Activated CD4-positive, alpha-beta T cell treated with anti-CD3 and anti-CD28 coated beads, Interleukin-2, amount 50 U/mL, for 1 hour (primary cell): ENCODE results near the gene NHLRC4.

Experiments
- DNase-seq: peaks from one replicate; pipeline ENCODE4 v3.0.0-alpha.2; 2020

The NHLRC4 gene

DNA sequence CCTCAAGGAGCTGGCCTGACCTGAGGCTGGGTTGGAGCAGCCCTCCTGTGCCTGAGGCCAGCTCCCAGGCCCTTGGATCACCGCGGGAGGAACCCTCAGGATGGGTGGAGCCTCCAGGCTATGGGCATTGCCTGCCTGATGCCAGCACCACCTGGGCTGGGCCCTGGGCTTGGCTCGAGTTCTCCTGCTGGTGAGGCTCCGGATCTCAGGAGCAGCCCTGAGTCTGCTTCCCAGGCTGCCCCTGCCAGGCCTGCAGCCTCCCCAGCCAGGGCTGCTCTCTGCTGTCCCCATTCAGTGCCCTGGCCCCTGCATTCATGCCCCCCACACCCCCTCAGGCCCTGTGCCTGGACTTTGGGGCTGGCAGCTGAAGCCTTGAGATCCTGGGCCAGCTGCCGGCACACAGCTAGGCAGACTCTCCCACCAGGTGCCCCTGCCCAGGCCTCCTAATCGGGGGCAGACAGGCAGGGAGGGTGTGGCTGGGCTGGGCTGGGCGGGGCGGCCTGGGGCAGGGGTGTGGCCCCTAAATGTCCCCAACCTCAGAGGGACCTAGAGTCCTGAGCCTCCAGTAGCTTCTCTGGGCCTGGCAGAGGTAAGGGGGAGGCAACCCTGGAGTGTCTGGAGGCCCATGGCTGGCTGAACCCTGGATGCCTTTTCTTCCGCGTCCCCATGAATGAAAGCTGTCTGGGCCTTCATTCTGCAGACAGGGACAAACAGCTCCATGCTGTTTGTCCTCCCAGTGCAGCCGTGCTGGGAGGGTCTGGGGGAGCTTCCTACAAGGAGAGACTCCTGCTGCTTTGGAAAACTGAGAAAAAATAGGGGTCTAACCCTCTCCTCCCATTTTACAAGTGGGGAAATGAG is 1.8 kb downstream of the NHLRC4 start:
- DNase-seq: no peak

DNA sequence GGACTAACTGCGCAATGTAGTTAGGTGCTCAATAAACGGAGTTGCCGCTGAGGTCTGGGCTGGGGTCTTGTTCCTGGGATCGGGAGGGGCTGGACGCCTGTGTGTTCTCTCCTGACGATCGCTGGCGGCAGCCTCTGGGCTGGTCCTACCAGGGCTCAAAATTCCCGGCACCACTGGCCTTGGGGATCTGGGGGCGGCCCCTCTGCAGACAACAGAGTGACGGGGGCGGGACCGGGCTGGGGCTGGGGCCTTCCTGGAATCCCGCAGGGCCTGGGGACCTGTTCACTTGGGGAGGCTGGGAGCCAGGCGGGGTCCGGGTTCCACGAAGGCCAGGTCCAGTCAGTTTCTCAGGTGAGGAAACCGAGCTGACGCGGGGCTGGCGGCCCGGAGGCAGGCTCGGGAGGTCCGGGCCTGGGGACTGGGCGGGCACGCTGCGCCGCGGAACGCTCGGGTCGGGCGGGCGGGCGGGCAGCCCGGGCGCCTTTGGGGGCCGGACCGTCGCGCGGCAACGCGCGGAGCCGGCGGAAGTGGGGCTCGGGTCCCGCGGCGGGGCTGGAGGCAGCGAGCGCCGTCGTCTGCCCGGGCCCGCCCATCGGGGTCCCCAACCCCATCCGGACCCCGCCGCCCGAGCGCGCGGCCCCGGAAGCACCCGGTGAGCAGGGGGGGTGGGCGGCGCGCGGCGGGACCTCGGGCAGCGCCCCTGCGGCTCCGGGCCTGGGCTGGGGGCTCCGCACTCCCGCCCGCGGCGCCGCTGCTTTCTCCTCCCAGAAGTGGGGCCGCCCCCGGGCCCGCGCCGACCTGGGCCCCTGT is 2.8 kb downstream of the NHLRC4 start, which contains the start of gene PIGQ:
PIGQ (plus strand) TSS at position 524 of the 810 bp plus-strand sequence. CDS start 4,107 bp downstream, outside the sequence.
- DNase-seq: peak; percentile 58

DNA sequence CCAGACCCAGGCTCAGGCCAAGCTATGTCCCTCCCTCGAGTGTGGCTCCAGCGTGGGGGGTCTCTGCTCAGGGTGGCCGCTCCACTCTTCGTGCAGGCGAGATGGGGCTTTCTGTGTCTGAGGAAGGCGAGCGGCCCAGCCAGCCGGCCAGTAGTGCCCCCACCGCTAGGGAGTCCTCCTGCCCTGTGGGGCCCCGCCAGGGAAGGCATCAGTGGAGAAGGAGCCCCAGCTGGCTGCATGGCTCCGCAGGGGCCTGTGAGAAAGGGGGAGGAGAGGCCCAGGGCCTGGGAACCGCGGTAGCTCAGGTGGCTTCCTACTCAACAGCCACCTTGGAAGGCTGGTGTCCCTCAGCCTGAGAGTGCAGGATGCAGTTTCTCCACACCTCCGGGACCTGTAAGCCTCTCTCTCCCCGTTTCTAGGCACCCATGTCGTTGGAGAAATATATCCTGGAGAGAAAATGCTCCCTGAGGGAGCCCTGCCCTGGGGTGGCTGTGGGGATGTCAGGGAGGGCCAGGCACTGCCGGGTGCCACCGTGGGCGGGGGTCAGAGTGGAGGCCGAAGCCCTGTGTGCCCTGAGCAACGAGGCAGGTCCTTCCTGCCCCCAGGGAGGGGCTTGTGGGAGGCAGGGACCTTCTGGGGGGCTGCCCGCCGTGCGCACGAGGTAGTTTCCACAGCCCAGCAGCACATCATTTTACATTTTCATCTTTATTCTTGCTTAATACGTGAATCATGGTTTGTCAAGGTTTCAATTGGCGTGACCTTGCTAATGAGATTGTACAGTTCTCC is 6.3 kb downstream of the NHLRC4 start:
- DNase-seq: no peak

DNA sequence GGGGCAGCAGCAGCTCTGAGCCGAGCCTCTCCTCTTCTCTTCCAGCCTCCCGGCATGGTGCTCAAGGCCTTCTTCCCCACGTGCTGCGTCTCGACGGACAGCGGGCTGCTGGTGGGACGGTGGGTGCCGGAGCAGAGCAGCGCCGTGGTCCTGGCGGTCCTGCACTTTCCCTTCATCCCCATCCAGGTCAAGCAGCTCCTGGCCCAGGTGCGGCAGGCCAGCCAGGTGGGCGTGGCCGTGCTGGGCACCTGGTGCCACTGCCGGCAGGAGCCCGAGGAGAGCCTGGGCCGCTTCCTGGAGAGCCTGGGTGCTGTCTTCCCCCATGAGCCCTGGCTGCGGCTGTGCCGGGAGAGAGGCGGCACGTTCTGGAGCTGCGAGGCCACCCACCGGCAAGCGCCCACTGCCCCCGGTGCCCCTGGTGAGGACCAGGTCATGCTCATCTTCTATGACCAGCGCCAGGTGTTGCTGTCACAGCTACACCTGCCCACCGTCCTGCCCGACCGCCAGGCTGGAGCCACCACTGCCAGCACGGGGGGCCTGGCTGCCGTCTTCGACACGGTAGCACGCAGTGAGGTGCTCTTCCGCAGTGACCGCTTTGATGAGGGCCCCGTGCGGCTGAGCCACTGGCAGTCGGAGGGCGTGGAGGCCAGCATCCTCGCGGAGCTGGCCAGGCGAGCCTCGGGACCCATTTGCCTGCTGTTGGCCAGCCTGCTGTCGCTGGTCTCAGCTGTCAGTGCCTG is 7.4 kb downstream of the NHLRC4 start:
- no peak for DNase-seq

DNA sequence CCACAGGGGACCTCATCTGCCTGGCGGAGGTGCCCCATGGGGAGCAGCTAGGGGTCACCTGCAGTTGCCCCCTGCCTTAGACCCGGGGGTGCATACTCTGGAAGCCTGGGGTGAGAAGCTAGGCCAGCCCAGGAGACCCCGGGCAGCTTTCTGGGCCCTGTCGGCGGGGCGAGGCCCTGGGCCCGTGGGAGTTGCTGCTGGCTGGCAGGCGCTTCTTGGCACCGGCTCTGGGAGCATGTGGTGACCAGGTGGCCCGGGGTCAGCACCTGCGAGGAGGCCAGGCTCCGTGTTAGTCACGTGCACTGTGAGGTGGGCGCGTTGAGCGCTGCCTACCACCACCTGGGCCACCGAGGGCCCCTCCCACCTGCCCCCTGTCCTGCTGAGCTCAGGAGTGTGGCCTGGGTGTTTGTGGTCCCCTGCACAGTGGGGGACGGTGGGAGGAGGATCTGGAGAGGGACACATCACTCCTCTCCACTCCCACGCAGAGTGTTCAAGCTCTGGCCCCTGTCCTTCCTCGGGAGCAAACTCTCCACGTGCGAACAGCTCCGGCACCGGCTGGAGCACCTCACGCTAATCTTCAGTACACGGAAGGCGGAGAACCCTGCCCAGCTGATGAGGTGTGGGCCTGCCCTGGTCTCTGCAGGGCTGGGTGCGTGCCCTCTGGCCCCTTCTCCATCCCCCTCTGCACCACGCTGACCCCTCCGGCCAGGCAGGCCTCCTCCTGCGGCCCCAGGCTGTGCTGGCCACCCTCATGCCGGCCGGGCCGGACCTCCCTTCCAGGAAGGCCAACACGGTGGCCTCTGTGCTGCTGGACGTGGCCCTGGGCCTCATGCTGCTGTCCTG is 8.8 kb downstream of the NHLRC4 start:
- DNase-seq: no peak

DNA sequence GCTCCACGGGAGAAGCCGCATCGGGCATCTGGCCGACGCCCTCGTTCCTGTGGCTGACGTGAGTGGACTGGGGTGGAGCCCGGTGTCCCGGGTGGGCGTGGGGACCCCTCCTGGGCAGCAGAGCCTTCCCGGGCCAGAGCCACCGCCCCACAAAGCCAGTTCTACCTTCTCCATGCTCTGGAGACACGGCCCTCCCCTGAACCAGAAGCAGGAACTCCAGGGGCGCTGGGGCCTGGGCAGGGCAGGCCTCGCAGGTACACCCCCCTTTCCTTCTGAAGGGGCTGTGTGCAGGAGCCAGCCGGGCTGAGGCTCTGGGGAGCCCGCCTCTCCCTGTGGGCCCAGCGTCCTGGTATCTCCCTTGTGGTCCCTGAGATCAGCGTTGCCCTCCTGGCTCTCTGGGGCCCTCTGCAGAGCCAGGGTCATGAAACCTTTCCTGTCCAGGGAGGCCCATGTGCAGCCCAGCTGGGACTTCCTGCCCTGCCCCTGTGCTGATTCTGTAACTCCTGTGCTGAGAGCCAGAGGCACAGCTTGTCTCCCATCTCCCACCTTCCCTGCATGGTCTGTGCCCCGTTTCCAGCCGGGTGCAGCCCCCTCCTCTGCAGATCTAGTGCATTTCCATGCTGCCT is 9.5 kb downstream of the NHLRC4 start:
- no peak for DNase-seq

DNA sequence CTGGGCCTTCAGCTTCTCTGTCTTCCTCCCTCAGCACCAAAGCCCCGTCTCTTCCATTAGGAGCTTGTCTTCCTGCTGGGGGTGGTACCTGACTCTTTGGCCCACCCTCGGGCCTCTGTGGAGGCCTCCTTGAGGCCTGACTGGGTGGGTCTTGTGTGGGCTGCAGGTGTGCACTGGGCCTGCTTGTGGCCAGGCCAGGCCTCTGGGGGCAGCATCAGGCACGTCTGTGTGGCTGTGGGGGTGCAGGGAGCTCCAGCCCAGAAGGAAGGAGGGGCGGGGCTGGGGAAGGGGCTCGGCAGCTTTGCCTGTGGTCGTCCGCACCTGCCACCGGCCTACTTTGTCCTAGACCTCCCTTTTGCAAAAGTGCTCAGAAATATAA is 10.0 kb downstream of the NHLRC4 start:
- DNase-seq: no peak

DNA sequence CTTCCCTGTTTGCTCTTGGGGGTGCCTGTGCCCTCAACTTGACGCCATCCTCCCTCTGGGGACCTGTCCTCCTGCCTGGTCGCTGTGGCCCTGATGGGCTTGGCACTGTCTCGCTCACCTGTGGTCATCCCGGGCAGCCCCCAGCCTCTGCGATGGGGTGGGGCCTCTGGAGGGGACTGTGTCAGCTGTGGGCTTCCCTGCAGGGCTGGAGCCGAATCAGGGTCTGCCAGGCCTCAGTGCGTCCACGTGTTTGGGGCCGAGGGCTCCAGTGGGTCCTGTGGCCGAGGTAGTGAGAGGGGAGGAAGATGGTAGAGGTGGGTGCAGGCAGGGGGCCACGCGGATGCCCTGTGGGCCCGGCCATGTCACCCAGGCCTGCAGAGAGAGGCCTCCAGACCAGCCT is 11.0 kb downstream of the NHLRC4 start:
- no peak for DNase-seq

DNA sequence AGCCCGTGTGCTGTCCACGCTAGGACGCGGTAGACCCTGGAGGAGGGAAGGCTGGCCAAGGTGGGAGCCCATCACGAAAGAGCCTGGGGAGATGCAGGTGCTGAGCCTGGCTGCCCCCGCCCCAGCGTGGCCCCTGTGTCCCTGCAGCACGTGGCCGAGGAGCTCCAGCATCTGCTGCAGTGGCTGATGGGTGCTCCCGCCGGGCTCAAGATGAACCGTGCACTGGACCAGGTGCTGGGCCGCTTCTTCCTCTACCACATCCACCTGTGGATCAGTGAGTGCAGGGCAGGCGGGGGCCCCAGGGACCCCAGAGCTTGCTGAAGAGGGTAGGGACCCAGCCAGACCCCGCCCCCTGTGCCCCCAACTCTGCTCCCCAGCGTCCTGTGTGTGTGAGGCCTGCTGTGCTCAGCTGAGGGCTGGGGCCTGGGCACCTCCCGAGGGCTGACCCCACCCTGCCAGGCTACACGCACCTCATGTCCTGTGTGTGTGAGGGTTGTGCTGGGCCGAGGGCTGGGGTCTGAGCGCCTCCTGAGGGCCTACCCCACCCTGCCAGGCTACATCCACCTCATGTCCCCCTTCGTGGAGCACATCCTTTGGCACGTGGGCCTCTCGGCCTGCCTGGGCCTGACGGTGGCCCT is 11.5 kb downstream of the NHLRC4 start:
- no peak for DNase-seq

DNA sequence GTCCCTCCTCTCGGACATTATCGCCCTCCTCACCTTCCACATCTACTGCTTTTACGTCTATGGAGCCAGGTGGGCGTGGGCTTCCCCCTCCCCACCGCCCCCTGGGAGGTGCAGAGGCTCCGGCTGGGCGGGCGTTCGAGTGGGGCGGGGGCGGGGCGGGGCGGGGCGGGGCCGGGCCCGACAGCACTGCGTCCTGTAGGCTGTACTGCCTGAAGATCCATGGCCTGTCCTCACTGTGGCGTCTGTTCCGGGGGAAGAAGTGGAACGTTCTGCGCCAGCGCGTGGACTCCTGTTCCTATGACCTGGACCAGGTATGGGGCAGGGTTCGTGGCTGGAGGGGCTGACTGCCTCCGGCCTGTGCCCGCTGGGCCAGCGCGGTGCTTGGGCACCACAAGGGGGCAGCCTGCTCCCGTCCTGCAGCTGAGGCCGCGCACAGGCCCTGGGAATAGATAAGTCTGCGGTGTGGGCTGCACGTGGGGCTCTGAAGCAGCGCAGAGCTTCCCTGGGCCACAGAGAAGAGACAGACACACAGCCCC is 12.1 kb downstream of the NHLRC4 start:
- peak; percentile 63 for DNase-seq

DNA sequence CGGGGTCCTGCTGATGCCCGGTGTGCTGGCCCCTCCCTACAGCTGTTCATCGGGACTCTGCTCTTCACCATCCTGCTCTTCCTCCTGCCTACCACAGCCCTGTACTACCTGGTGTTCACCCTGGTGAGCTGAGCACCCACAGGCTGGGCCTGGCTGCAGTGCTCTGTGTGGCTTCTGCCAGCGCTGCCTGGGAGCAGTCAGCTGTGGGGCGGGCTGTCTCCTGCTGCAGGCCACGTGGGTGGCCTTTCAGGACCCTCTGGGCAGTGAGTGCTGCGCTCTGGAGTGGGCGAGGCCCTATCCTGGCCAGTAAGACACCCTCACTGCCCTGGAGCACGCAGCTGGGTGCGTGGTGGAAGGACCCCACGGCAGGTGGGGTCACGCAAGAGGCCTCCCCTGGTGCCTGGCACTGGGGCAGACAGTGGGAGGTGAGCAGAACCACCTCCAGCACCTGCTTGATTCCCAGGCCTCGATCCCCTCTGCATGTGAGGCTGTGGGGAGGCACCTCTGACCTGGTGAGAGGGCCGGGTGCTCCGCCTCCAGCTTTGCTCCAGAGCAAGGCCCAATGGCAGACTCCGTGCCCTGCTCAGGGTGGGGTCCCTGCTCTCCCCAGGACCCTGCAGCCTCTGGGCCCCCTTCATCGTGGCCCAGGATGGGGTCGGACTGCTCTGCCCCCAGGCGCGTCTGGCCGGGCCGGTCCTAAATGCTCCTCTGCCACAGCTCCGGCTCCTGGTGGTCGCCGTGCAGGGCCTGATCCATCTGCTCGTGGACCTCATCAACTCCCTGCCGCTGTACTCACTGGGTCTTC is 13.5 kb downstream of the NHLRC4 start:
- no peak for DNase-seq

DNA sequence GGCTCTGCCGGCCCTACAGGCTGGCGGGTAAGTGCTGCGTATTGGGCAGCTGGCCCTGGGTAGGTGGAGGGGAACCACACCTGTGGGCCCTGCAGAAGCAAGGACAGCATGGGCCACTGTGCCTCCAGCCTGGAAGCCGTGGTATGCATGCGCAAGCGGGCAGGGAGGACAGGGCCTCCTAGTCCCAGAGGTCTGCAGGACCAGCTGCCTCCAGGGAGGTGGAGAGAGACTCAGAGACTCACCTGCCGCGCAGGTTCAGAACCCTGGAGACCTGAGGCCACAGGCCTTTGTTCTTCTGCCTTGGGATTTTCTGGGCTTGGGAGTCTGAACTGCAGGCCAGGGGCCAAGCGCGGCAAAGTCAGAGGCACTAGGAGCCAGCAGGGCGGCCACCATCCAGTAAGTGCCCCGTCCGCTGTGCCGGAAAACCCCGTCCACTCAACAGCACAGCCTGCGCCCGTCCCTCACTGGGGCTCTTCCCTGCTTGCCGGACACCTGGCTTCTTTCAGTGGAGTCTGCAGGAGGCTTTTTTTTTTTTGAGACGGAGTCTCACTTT is 14.2 kb downstream of the NHLRC4 start:
- no peak for DNase-seq

DNA sequence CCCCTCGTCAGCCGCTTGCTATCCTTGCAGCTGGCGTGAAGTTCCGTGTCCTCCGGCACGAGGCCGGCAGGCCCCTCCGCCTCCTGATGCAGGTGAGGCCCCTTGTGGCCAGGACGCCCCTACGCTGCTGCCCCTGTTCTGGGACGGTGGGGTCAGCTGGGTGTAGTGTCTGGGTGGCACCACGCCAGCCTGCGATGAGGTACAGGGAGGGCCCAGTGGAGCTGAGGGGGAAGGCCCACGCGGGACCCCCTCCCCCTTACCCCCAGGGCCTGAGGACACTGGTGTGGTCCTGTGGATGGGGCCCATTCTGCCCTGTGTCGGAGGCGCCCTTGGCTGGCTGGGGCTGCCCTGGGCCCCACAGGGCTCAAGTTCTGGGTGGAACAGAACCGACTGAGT is 15.4 kb downstream of the NHLRC4 start:
- no peak for DNase-seq

DNA sequence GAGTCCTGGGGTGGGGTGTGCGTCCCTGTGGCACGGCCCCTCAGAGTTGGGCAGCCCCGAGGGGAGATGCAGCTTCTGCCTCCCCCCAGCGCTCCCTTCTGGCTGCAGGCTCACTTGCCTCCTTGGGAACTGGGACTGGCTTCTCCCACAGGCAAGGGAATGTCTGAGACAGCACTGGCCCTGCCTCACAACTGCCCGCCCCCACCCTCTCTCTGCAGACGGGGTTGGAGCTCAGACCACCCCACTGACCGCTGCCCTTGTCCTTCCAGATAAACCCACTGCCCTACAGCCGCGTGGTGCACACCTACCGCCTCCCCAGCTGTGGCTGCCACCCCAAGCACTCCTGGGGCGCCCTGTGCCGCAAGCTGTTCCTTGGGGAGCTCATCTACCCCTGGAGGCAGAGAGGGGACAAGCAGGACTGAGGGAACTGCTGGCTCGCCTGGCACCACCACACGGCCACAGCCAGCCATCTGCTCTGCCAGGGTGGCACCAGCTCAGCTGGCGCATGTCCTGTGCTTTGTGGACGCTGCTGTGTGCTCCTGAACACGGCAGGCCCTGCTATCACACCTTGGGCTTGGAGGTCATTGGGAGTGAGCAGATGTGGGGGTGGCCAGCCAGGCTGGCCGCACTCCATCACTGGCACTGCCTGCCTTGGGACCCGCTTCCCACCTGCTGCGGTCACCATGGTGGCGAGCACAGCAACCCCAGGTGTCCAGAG is 16.0 kb downstream of the NHLRC4 start:
- DNase-seq: no peak

DNA sequence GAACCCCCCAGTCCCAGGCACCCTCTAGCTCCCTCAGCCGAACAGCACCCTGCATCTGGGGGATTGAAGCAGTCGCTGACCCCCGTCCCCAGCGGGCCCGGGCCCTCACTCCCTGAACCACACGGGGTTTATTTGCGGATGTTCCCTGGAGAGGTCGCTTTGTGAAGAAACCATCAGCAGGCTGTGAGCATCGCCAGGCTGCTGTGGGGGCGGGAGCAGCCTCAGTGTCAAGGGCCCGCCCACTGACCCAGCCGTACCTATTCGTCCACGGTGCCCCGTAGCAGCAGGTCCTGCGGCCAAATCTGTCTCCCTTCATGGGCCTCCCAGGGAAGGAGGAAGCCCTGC is 16.6 kb downstream of the NHLRC4 start:
- no peak for DNase-seq

DNA sequence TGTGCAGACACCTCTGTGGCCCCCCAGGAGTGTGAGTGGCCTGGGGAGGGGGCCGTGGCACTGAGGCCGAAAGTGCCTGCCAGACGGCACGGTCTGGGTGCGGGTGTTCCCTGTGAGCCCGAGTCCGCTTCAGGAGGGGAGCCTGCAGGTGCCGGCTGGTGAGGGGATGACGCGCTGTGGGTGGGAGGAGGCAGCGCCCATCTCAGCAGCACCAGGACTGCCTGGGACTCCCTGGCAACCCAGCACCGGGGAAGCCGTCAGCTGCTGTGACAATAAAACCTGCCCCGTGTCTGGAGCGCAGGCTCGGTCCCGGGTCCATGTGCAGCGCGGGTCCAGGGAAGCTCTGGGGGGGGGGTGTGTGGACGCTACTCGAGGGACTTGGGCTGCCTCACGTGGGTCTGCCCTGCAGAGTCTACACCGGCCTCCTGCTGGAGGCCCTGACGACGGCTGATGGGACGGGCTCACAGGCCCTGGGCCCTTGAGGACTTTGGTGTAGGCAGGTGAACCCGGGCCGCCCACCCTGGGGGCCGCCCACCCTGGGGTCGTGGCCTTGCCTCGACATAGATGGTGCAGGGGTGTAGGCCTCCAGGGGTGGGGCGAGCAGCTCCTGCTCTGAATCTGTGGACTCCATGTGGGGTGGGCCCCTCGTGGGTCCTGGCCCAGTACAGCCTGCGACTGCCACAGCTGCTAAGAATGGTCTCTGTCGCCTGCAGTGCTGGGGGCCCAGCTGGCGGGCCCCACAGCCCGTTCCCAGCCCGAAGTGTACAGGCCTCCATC is 17.2 kb downstream of the NHLRC4 start:
- DNase-seq: no peak

DNA sequence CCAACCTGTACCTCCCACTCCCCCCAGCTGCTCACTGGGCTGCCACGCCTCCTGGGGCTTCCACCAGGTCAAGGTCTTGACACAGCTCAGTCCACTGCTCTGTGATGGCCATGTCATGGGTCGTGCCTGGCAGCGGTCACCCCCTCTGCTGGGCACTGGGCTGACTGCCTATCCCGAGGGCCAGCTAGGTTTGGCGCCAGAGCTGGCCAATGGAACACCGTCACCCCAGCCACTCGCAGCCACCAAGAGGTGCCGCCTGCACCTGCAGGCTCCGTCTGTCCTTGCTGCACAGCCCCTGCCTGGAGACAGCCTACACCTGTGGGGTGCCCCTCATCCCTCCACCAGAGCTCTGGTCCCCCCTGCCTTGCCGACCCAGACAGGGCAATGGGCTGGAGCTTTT is 18.5 kb downstream of the NHLRC4 start:
- DNase-seq: no peak
